Vagina (tissue), 2 donors: Measurements from ENCODE around the gene HDAC7.

Experiments
- POLR2A ChIP-seq, 2 donors: fragments of 450-650 bp; IDR thresholded peaks; one replicate each; pipeline ENCODE4 v1.6.1; 2017; ENCODE audit warnings: antibody characterized with exemption in 2 of 2, mild to moderate bottlenecking in 2 of 2, moderate library complexity in 2 of 2
- POLR2AphosphoS5 ChIP-seq, 2 donors: sonication (generic); formaldehyde crosslinking; IDR thresholded peaks; one replicate each; pipeline ENCODE4 v1.9.0; 2017; ENCODE audit warnings: antibody characterized with exemption in 2 of 2, mild to moderate bottlenecking in 2 of 2, low read depth in 1 of 2; ENCODE audit not compliant: insufficient read depth in 1 of 2
- TF ChIP-seq, protein P1 (sequence below), 3 experiments: fragments of 450-650 bp in 2 of 3; fragments of 200-600 bp in 1 of 3; sonication (generic) in 1 of 3; IDR thresholded peaks; one replicate each; pipeline ENCODE4 v1.5.1; 2017 to 2019; ENCODE audit warnings: antibody characterized with exemption in 3 of 3, mild to moderate bottlenecking in 2 of 3, moderate library complexity in 2 of 3

DNA sequence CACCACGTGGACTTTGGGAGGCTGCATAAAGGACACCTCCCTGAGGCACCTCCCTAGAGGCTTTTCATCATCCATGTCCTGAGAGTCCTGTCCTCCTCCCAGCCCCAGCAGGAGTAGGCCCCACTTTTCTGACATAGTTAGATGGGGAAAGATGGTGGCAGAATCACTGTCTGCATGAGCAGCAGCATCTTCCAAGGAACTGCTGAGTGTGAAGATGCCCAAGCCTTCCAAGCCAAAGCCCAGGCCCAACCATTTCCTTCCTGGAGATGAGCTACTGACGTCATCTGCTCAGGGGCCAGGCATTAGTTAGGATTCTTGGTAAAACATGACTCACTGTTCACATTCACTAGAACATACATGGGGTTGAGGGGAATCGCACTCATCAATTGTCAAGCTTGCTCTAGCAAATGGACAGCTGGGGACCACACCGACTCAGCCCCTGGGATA lies 47.8 kb upstream of the HDAC7 start:
- TF ChIP-seq, protein P1, sequence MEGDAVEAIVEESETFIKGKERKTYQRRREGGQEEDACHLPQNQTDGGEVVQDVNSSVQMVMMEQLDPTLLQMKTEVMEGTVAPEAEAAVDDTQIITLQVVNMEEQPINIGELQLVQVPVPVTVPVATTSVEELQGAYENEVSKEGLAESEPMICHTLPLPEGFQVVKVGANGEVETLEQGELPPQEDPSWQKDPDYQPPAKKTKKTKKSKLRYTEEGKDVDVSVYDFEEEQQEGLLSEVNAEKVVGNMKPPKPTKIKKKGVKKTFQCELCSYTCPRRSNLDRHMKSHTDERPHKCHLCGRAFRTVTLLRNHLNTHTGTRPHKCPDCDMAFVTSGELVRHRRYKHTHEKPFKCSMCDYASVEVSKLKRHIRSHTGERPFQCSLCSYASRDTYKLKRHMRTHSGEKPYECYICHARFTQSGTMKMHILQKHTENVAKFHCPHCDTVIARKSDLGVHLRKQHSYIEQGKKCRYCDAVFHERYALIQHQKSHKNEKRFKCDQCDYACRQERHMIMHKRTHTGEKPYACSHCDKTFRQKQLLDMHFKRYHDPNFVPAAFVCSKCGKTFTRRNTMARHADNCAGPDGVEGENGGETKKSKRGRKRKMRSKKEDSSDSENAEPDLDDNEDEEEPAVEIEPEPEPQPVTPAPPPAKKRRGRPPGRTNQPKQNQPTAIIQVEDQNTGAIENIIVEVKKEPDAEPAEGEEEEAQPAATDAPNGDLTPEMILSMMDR (IDR thresholded peaks at IDR 0.05): no peak
- TF ChIP-seq POLR2A (IDR thresholded peaks at IDR 0.05) (no peak), POLR2AphosphoS5 (IDR thresholded peaks at IDR 0.05; ENCODE audit: insufficient read depth in 1 of 2, low read depth in 1 of 2) (no peak)
